Smooth muscle cell of trachea (primary cell): ENCODE results near the gene CPLANE1. TPM values are rescaled to one million over a fixed set of nuclear protein-coding genes. Genes with fewer than 3 reads are reported as not detected.

Experiments
- total RNA-seq: library from RNA; depleted of rRNA; stranded (reverse); fragments of >200 nt; gene quantifications from 2 replicates; pipeline ENCODE4 v1.2.1, GENCODE V29; 2014

CPLANE1 gene
- total RNA-seq, result 18.4 and 27.6 TPM in 2 replicates

DNA sequence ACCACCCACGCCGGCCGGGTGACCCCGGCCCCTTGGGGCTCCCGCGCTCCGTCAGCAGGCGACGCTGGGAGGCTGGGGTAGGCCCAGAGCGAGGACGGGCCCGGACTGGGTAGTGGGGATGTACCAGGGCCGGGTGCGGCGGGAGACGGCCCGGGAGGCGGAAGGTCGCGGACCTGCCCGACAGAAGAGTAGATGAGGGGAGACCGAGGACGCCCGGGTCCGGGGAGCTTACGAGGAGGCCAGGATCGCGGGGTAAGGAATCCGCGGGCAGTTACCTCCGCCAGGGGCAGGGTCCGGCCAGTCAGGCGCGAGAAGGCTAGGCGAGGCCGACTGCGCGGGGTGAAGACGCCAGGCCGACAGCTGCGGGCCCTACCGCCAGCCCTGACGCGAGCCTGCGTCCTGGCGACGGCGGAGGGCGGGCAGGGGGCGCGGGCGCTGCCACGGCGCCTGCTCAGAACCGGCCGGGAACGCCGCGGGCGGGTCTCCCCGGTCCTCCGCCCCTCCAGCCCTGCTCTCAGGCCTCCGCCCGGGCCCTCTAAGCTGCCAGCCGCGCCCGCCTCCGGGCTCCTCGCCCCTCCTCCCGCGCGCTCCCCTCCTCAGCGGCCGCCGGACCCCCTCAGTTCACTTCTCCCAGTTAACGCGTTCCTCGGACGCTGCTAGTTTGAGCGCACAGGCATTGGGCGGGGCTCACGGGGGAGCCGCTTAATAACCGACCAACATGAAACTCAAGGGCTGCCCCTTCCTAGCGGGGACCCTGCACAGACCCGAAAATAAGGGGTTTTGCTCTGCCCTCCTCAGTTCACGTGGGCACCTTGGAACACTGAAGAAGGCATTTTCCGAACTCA is at the start of gene CPLANE1:
CPLANE1 (minus strand) TSS at position 407 of the 845 bp plus-strand sequence. CDS start 1,678 bp downstream, outside the sequence.

Other genes with a start within 250 kb of the CPLANE1 start
- 22.2 and 37.2 TPM in 2 replicates for gene NUP155, start 121.7 kb upstream of the CPLANE1 start, total RNA-seq
- 30.8 and 41.6 TPM in 2 replicates for gene WDR70, start 129.9 kb upstream of the CPLANE1 start, total RNA-seq